ENCODE data around the gene CYP4B1. TPM values are rescaled to one million over a fixed set of nuclear protein-coding genes. Genes with fewer than 3 reads are reported as not detected.

The CYP4B1 gene
- total and polyA plus RNA-seq, 8 donors, result 0.75 to 110 (median 6.4) TPM

GRCh38 chr1:46862348-46862747 lies 63.5 kb downstream of the CYP4B1 start:
- Histone ChIP-seq H3K27me3 (peaks cover 0 to 11% (median 0%) of the 10 kb centered on the region in 3 donors), H3K4me3 (no peak overlapping the region), H3K9me3 (peaks cover 0 to 9% (median 6%) of the 10 kb centered on the region in 4 donors), H3K36me3 (no peaks in the 10 kb centered on the region), H3K27ac (no peak overlapping the region), H3K4me1 (no peaks in the 10 kb centered on the region)
- no peak for TF ChIP-seq POLR2AphosphoS5 (IDR thresholded peaks at IDR 0.05)
- TF ChIP-seq, protein P1, sequence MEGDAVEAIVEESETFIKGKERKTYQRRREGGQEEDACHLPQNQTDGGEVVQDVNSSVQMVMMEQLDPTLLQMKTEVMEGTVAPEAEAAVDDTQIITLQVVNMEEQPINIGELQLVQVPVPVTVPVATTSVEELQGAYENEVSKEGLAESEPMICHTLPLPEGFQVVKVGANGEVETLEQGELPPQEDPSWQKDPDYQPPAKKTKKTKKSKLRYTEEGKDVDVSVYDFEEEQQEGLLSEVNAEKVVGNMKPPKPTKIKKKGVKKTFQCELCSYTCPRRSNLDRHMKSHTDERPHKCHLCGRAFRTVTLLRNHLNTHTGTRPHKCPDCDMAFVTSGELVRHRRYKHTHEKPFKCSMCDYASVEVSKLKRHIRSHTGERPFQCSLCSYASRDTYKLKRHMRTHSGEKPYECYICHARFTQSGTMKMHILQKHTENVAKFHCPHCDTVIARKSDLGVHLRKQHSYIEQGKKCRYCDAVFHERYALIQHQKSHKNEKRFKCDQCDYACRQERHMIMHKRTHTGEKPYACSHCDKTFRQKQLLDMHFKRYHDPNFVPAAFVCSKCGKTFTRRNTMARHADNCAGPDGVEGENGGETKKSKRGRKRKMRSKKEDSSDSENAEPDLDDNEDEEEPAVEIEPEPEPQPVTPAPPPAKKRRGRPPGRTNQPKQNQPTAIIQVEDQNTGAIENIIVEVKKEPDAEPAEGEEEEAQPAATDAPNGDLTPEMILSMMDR (IDR thresholded peaks at IDR 0.05), result no peak
- TF ChIP-seq POLR2A (IDR thresholded peaks at IDR 0.05), result no peak
- TF ChIP-seq EP300 (IDR thresholded peaks at IDR 0.05), result no peak
- no peak for DNase-seq
- WGBS, 5 donors, result 93 to 100% (median 98%) methylated on average over 2 of the region's 2 CpGs; no CpG with 5 or more reads in 1 of the 5 donors
- intact Hi-C loops (cut with DNase I; ENCODE audit: low total_unique reads), result no loop called here

Other genes with a start within 250 kb of the CYP4B1 start
- not detected for gene KNCN, start 247.4 kb upstream of the CYP4B1 start, total RNA-seq
- gene KNCN, start 247.4 kb upstream of the CYP4B1 start, polyA plus RNA-seq, result not detected
- 100 to 1,000 TPM in 1 of 5 donors, 10 to 100 TPM in 4; 35.0 to 182 (median 43.7) TPM for gene MKNK1, start 194.8 kb upstream of the CYP4B1 start, total RNA-seq
- gene MKNK1, start 194.8 kb upstream of the CYP4B1 start, polyA plus RNA-seq, result 10 to 100 TPM; 21.2 to 32.4 (median 29.1) TPM
- gene MOB3C, start 182.2 kb upstream of the CYP4B1 start, total RNA-seq, result 10 to 100 TPM in 4 of 5 donors, 1 to 10 TPM in 1; 8.4 to 27.2 (median 15.2) TPM
- gene MOB3C, start 182.2 kb upstream of the CYP4B1 start, polyA plus RNA-seq, result 10 to 100 TPM; 10.2 to 12.0 (median 10.4) TPM
- gene ATPAF1, start 130.7 kb upstream of the CYP4B1 start, total RNA-seq, result 10 to 100 TPM; 32.6 to 88.8 (median 49.0) TPM
- gene ATPAF1, start 130.7 kb upstream of the CYP4B1 start, polyA plus RNA-seq, result 10 to 100 TPM; 36.5 to 39.6 (median 39.0) TPM
- gene TEX38, start 127.2 kb upstream of the CYP4B1 start, total RNA-seq, result not detected
- gene TEX38, start 127.2 kb upstream of the CYP4B1 start, polyA plus RNA-seq, result not detected
- gene EFCAB14, start 79.9 kb upstream of the CYP4B1 start, total RNA-seq, result 100 to 1,000 TPM in 3 of 5 donors, 10 to 100 TPM in 2; 45.5 to 164 (median 138) TPM
- gene EFCAB14, start 79.9 kb upstream of the CYP4B1 start, polyA plus RNA-seq, result 10 to 100 TPM; 19.6 to 59.6 (median 37.2) TPM
- gene CYP4A11, start 142.4 kb downstream of the CYP4B1 start, total RNA-seq, result 1 to 10 TPM in 1 of 5 donors, under 1 TPM in 1, not detected in 3; 0.92 to 2.2 TPM
- under 1 TPM in 1 of 3 donors, not detected in 2; 0.68 TPM for gene CYP4A11, start 142.4 kb downstream of the CYP4B1 start, polyA plus RNA-seq
- gene CYP4X1, start 224.6 kb downstream of the CYP4B1 start, total RNA-seq, result 10 to 100 TPM in 3 of 5 donors, under 1 TPM in 2; 0.29 to 16.5 (median 10.6) TPM
- gene CYP4X1, start 224.6 kb downstream of the CYP4B1 start, polyA plus RNA-seq, result 10 to 100 TPM; 10.9 to 28.3 (median 12.8) TPM